CD4-positive, alpha-beta T cell treated with Interferon gamma for 1 hour (primary cell): ENCODE data around the gene GRM5.

ENCODE experiments used
- DNase-seq: peaks from one replicate; pipeline ENCODE4 v3.0.0-alpha.2; 2020

Gene GRM5

DNA sequence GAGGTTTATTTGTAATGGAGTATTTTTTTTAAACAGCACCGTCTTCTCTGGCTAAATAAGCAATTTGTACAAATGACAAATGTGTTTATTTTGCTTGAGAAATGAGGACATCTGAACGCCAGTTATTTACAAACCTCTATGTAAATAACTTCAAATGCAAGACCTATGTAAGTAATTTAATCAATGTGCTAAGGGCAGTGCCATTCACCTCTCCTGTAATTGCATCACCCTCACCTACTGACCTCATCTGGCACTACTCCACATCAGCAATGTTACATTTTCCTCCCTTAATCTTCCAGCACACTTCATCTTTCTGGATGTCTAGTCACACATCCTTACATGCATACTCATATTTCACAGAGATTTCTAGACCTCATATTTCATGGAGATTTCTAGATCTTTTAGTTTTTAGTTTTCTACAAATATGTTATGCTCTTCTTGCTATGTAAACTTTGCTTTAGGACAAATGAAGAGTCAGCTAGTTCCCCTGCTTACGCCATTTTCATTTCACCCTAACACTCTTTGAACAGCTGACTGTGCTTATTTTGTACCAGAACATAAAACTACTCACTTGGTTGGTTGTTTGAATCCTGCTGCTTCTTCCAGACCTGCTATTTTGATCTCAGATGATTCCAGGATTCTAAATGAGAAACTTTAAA, 238.6 kb downstream of the GRM5 start:
- no peak for DNase-seq

- no peak for DNase-seq
Measured at GRCh38 chr11:88819616-88820015, 246.2 kb downstream of the GRM5 start.

DNA sequence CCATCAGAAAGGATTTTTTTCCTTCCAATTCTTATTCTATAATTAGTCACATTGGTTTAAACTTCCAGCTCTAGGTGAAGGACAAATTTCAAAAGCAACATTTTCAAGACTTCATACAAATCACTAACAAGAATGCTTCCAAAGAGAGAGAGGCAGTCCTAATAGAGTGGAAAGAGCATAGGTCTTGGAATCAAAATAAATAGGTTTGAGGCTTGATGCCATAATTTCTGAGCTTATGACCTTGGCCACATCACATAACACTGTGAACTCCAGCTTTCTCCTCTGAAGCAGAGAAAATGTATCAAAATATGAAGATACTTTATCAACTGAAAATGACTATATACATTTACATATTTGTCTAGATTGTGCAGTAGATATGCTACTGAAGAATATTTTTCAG, 246.8 kb downstream of the GRM5 start:
- no peak for DNase-seq

GRCh38 chr11:88815505-88815904, 250.3 kb downstream of the GRM5 start:
- DNase-seq: no peak

- DNase-seq: no peak
Measured at GRCh38 chr11:88814076-88814475, 251.7 kb downstream of the GRM5 start.

GRCh38 chr11:88813233-88813915, 252.4 kb downstream of the GRM5 start:
- DNase-seq: no peak

- DNase-seq: no peak
Measured at GRCh38 chr11:88810420-88811097, 255.2 kb downstream of the GRM5 start.

DNA sequence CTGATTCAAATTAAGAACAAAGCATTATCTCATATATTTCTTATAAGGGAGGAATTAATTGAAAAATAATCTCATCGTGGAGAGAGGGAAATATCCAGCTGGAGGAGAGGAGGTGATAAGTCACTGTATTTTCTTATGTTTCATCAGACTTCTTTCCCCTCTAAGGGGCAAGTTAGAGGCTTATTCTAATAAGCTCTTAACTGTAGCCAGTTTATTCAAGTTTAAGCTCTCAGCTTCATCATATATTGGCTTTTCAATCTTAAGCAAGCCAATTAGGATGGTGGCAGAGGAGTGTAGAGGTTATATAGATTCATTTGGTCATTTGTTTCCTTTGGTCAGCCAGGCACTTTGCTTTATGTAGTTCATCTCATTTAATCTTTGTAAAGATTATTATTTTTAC, 256.7 kb downstream of the GRM5 start:
- DNase-seq: no peak

- no peak for DNase-seq
Measured at GRCh38 chr11:88807349-88807748, 258.4 kb downstream of the GRM5 start.

GRCh38 chr11:88806410-88806809, 259.4 kb downstream of the GRM5 start:
- no peak for DNase-seq

GRCh38 chr11:88801484-88802123, 264.2 kb downstream of the GRM5 start:
- DNase-seq: no peak

GRCh38 chr11:88799771-88800500, 265.8 kb downstream of the GRM5 start:
- DNase-seq: no peak

DNA sequence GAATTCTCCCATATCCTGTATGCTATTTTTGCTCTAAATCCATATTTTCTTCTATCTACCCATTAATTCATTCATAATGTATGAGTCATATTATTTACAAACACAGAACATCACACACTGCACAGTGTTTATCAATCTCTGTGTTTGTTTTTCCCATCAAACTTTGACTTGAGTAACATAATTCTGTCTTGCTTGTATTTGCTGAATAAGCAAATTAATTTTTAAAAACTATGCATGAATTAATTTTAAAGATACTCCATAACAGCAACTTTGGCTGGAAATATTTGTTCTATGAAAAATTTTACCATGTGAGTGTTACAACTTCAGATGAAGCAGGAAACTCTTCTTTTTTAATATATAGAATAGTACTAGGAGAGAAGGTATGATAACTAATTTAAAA, 275.6 kb downstream of the GRM5 start:
- DNase-seq: no peak

- no peak for DNase-seq
Measured at GRCh38 chr11:88779577-88779976, 286.2 kb downstream of the GRM5 start.

GRCh38 chr11:88770475-88771079, 295.2 kb downstream of the GRM5 start:
- DNase-seq: no peak

DNA sequence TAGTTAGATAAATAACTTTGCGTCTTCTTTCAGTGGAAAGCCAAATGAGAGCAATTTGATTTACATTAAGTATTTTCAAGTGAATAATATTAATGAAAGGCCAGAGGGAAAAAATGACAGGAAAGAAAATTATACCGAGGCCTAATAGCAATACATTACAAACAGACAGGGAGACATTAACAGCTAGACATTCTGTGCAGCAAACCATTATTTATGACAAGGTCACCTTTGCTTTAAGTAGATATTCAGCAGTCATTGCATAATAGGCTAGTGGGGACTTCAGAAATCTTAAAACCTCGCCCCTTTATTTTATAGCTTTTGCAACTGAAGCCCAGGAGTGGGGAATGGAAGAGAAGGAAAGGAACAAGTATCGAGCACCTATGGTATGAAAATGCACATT, 321.6 kb downstream of the GRM5 start:
- DNase-seq: no peak

DNA sequence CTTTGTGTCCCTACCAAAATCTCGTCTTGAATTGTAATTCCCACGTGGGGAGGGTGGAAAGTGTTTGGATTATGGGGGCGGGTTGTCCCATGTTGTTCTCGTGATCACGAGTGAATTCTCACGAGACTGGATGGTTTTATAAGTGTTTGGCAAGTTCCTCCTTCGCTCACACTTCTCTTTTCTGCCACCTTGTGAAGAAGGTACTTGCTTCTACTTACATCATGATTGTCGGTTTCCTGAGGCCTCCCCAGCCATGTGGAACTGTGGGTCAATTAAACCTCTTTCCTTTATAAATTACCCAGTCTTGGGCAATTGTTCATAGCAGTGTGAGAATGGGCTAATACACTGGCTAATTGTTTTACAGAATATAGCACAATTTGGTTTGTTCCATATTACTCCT, 326.3 kb downstream of the GRM5 start:
- no peak for DNase-seq

DNA sequence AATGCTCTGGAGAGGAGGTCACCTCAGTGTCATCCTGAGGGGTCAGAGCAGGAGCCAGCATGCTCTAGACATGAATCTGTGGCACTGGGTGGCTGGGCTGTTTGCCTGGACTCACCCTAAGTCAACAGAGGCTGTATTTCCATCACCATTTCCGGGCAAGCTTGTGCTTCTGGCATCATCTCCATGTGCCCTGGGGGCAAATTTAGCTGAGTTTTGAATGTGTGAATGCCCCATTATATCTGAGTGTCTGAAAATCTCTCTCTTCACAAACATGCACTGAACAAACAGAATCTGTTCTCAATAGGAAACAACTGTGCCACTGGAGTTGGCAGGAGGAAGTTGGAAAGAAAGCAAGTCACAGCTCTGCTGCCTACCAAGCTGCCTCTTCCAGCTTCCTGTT, 356.2 kb downstream of the GRM5 start:
- DNase-seq: no peak

GRCh38 chr11:88704485-88704884, 361.3 kb downstream of the GRM5 start:
- no peak for DNase-seq

GRCh38 chr11:88701816-88702215, 364.0 kb downstream of the GRM5 start:
- DNase-seq: no peak

- no peak for DNase-seq
Measured at GRCh38 chr11:88697139-88697538, 368.6 kb downstream of the GRM5 start.

DNA sequence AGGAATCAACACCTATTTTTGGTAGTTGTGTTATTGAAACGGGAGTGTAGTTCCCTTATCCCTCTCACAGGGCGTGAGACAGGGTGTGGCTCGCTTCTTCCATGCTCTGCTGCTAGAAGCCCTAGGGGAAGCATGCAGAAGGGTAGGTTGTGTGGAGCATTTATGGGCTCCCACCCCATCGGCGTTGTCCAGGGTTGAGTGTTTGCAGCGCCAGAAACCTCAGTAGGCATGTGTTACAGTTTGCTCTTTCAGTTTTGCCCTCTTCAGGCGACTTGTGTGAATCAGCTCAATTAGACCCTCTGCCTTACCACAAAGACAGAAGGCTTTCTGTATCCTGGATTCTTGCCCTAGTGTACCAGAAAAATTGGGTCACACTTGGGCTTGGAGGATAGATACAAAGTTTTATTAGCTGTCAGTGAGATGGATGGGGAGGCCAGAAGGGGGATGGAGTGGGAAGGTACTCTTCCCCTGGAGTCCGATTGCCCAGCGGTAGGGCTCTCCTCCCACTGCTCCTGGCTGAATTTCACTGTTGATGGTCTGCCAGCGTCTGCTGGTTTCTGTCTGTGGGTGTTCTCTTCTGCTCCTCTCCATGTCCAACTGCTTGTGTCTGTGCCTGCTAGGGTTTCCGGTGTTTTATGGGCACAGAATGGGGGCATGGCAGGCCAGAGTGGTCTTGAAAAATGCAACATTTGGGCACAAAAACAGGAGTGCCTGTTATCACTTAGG, 369.9 kb downstream of the GRM5 start:
- no peak for DNase-seq
